Measurements from ENCODE around the gene UBE2D3. TPM values are rescaled to one million over a fixed set of nuclear protein-coding genes. Genes with fewer than 3 reads are reported as not detected.
A peak's percentile ranks its signal among the peaks of the same experiment; 100 is the strongest.

Gene UBE2D3
- total RNA-seq, 1 donor from 2014 or later, result 327 TPM

- ChIA-PET POLR2A (interaction anchor here (1.2 kb wide), 1 partner anchor 36 kb away, joined by 4 read pairs; no protein-coding TSS in a partner anchor), CTCF (no interaction called here)
- H3K27ac Mint-ChIP-seq, result no peak overlapping the region
- intact Hi-C loops (cut with micrococcal nuclease), result no loop called here
- DNase-seq, result no peak
- no peak overlapping the region for H3K4me3 Mint-ChIP-seq
- no peak for TF ChIP-seq CTCF (IDR thresholded peaks at IDR 0.05)
- no peaks in the 10 kb centered on the region for H3K27me3 Mint-ChIP-seq
- H3K9me3 Mint-ChIP-seq, result no peaks in the 10 kb centered on the region
- no peak for ATAC-seq (ENCODE audit: low read depth)
- H3K36me3 Mint-ChIP-seq (ENCODE audit: low read depth), result peaks cover 8% of the 10 kb centered on the region
- H3K4me1 Mint-ChIP-seq, result peaks cover 14% of the 10 kb centered on the region
Measured at GRCh38 chr4:102832105-102832504, 4.8 kb upstream of the UBE2D3 start.

- Mint-ChIP-seq H3K36me3 (ENCODE audit: low read depth) (peaks cover 8% of the 10 kb centered on the region), H3K4me1 (peaks cover 14% of the 10 kb centered on the region), H3K27me3 (no peaks in the 10 kb centered on the region), H3K9me3 (no peaks in the 10 kb centered on the region), H3K27ac (no peak overlapping the region), H3K4me3 (no peak overlapping the region)
- CTCF ChIA-PET, result no interaction called here
- no peak for TF ChIP-seq CTCF (IDR thresholded peaks at IDR 0.05)
- POLR2A ChIA-PET, result interaction anchor here (2.2 to 5.3 kb wide), 2 partner anchors 38 to 190 kb away, joined by 11 to 263 read pairs; partner anchors contain the start of genes CISD2 and SLC9B1
- intact Hi-C loops (cut with micrococcal nuclease), result loop anchor here (5.0 to 10.0 kb wide), 4 partner anchors 367 to 1915 kb away; partner anchors contain the start of genes CENPE and PPP3CA
- ATAC-seq (ENCODE audit: low read depth) (no peak), DNase-seq (no peak)
Measured at GRCh38 chr4:102829803-102830202, 2.5 kb upstream of the UBE2D3 start.

- no peak for DNase-seq
- CTCF ChIA-PET, result interaction anchor here (1.0 to 2.7 kb wide), 4 partner anchors 25 to 263 kb away, joined by 3 to 14 read pairs (median 4); partner anchors contain the start of genes CISD2 and MANBA
- intact Hi-C loops (cut with micrococcal nuclease), result loop anchor here (1.0 to 10.0 kb wide), 9 partner anchors 40 to 1916 kb away; partner anchors contain the start of genes BDH2, CENPE, CISD2 and NFKB1
- Mint-ChIP-seq H3K27me3 (no peaks in the 10 kb centered on the region), H3K36me3 (ENCODE audit: low read depth) (peaks cover 13% of the 10 kb centered on the region), H3K4me1 (peaks cover 19% of the 10 kb centered on the region), H3K27ac (no peak overlapping the region), H3K4me3 (no peak overlapping the region), H3K9me3 (no peaks in the 10 kb centered on the region)
- TF ChIP-seq CTCF (IDR thresholded peaks at IDR 0.05), result no peak
- POLR2A ChIA-PET, result interaction anchor here (0.6 to 5.5 kb wide), 36 partner anchors 8 to 1037 kb away, joined by 3 to 263 read pairs (median 6); partner anchors contain the start of genes BDH2, CISD2, MANBA and NFKB1
- ATAC-seq (ENCODE audit: low read depth), result no peak
Measured at GRCh38 chr4:102828497-102828808, 1.1 kb upstream of the UBE2D3 start.

GRCh38 chr4:102827674-102828496 lies 534 bp upstream of the UBE2D3 start:
- Mint-ChIP-seq H3K4me1 (peaks cover 25% of the 10 kb centered on the region), H3K27me3 (no peaks in the 10 kb centered on the region), H3K4me3 (no peak overlapping the region), H3K27ac (no peak overlapping the region), H3K36me3 (ENCODE audit: low read depth) (peaks cover 18% of the 10 kb centered on the region), H3K9me3 (no peaks in the 10 kb centered on the region)
- TF ChIP-seq CTCF (IDR thresholded peaks at IDR 0.05), result no peak
- ChIA-PET POLR2A (interaction anchor here (0.6 to 5.5 kb wide), 40 partner anchors 9 to 1037 kb away, joined by 3 to 263 read pairs (median 6); partner anchors contain the start of genes BDH2, CISD2, MANBA and NFKB1), CTCF (interaction anchor here (1.0 to 2.7 kb wide), 6 partner anchors 11 to 264 kb away, joined by 3 to 14 read pairs (median 3); partner anchors contain the start of genes CISD2 and MANBA)
- intact Hi-C loops (cut with micrococcal nuclease), result loop anchor here (1.0 to 10.0 kb wide), 16 partner anchors 19 to 1917 kb away; partner anchors contain the start of genes BDH2, CENPE, CISD2 and MANBA
- DNase-seq (peak; percentile 88), ATAC-seq (ENCODE audit: low read depth) (peak; percentile 75)
